Measurements from ENCODE around the gene ESRP2.

Gene ESRP2

DNA sequence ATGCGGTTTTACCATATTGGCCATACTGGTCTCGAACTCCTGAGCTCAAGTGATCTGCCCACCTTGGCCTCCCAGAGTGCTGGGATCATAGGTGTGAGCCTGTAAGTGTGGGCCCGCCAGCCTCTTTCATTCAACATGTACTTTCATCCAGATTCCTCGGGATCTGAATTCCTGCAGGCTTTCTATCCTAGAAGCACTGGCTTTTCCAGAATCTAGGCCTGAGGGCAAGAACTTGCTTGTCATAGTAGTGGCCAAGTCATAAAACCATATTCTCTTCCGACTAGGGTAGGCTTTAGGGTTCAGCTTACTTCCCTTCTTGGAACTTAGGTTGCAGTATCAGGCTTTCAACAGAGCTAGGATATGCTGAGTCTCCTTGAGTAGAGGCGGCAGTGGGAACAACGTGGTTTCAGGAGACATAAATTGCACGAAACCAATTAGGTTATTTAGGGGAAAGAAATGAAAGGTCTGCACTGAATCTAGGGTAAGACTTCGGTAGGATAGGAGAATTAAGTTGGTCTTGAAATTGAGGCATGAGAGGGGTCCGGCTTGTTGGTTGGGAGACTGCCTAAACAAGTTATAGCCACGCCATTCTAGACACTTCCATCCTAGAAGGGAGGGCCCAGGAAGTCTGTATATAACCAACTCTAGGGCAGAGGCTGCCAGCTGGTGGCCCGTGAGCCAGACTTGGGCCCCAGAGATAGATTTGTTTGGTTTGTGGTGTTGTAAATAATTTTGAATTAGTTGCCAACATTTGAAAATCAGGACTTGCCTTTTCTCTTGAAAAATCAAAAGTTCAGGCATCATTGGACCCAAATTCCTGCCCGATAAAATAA lies 44.0 kb upstream of the ESRP2 start:
- H3K9me3 ChIP-seq (replicated peaks in 1 of 11), result no peaks in the 10 kb centered on the region; a peak in 3 of 22 replicates
- TF ChIP-seq Cebpa-rat (IDR thresholded peaks at IDR 0.05), result no peak
- peaks cover 56 to 65% (median 63%) of the 10 kb centered on the region in 10 experiments for H3K4me1 ChIP-seq
- H3K36me3 ChIP-seq, result peaks cover 1 to 80% (median 69%) of the 10 kb centered on the region in 11 experiments
- H3K9ac ChIP-seq, result no peak overlapping the region
- no peak overlapping the region for H3K4me3 ChIP-seq
- H3K4me2 ChIP-seq, result peak overlapping the region in 3 of 11 experiments; percentile 6 to 12 (median 10); a peak in 1 of 22 replicates
- H3K27me3 ChIP-seq, result no peaks in the 10 kb centered on the region
- H4K20me1 ChIP-seq, result peaks cover 0 to 76% (median 12%) of the 10 kb centered on the region in 11 experiments; a peak in 15 of 22 replicates
- H3K27ac ChIP-seq, result no peak overlapping the region

DNA sequence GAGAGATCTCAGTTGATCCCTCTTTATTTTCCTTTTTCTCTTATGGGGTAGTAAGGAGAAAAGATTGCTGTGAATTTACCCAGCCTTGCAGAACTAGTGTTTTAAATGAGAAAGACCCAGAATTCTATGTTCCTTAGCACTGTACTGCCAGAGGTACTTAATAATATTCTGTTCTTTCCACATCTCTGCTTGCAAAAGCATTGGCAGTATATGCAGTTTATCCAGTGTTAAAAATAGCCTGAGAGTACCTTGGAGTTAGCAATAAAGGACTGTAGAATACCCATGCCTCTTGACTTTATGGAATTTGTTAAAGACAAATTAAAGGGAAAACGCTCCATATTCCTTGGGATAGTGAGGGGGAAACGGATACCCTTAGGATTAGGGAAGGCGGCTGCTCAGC lies 40.3 kb upstream of the ESRP2 start:
- peaks cover 29 to 50% (median 38%) of the 10 kb centered on the region in 10 experiments; a peak in 19 of 20 replicates for H3K4me1 ChIP-seq
- H3K4me3 ChIP-seq, result no peak overlapping the region
- H3K9ac ChIP-seq, result peak overlapping the region in 3 of 11 experiments; percentile 4 to 22 (median 12); a peak in 2 of 22 replicates
- peak overlapping the region in 1 of 11 experiments; percentile 8; a peak in 3 of 22 replicates for H3K4me2 ChIP-seq
- no peaks in the 10 kb centered on the region for H3K27me3 ChIP-seq
- H3K36me3 ChIP-seq, result peaks cover 34 to 99% (median 89%) of the 10 kb centered on the region in 11 experiments
- no peak overlapping the region for H3K27ac ChIP-seq
- H4K20me1 ChIP-seq, result peaks cover 12 to 76% (median 47%) of the 10 kb centered on the region in 11 experiments; a peak in 20 of 22 replicates
- no peak for TF ChIP-seq Cebpa-rat (IDR thresholded peaks at IDR 0.05)
- no peaks in the 10 kb centered on the region; a peak in 3 of 22 replicates for H3K9me3 ChIP-seq (replicated peaks in 1 of 11)

DNA sequence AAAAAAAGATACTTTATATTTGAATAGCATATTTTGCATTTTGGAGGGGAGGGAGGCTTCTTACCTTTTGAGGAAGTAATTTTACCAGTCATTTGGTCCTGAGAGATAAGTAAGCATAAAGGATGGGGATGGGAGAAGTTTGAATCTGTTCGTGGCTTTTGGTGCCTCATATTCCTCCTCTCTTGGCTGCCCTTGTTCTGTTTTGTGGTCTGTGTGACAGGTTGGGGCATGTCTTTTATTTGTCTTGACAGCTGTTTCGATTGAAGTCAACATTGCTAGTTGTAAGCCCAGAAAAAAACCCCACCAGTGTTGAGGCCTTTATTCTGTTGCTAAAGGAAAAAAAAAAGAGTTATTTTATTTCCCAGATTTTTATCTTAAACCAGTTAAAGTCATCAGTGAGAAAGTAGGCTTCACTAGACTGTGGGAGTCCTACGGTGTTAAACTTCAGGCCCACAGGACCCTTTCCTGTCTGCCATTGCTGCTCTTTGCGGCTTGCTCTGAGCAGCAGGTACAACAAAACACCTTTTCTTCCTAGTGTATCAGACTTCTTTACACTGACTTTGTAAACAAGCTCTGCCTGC lies 39.8 kb upstream of the ESRP2 start:
- peaks cover 12 to 76% (median 52%) of the 10 kb centered on the region in 11 experiments; a peak in 20 of 22 replicates for H4K20me1 ChIP-seq
- no peak overlapping the region for H3K27ac ChIP-seq
- no peaks in the 10 kb centered on the region; a peak in 3 of 22 replicates for H3K9me3 ChIP-seq (replicated peaks in 1 of 11)
- no peaks in the 10 kb centered on the region for H3K27me3 ChIP-seq
- H3K9ac ChIP-seq, result peak overlapping the region in 2 of 11 experiments; percentile 4 to 12; a peak in 2 of 22 replicates
- H3K36me3 ChIP-seq, result peaks cover 39 to 99% (median 90%) of the 10 kb centered on the region in 11 experiments
- TF ChIP-seq Cebpa-rat (IDR thresholded peaks at IDR 0.05), result no peak
- H3K4me2 ChIP-seq, result peak overlapping the region in 4 of 11 experiments; percentile 2 to 14 (median 7); a peak in 5 of 22 replicates
- no peak overlapping the region for H3K4me3 ChIP-seq
- peaks cover 24 to 45% (median 33%) of the 10 kb centered on the region in 10 experiments; a peak in 19 of 20 replicates for H3K4me1 ChIP-seq

DNA sequence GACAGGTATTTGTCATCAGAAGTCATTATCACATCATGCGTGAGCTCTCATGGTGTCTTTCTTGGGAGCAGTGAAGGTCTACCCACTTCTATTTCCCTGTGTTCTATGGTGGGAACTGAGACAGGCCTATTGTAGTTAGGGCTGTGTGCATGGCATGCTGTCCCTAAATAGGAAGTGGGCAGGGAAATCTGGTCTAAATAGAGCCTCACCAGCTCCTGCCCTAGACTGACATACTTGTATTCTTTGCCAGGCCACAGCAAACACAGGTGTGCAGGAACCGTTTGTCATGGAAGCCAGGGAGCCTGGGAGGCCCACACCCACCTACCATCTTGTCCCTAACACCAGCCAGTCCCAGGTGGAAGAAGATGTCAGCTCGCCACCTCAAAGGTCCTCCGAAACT lies 38.5 kb upstream of the ESRP2 start:
- Histone ChIP-seq H3K36me3 (peaks cover 48 to 99% (median 89%) of the 10 kb centered on the region in 11 experiments), H3K4me2 (peak overlapping the region in 1 of 11 experiments; percentile 24; a peak in 1 of 22 replicates), H3K9ac (no peak overlapping the region), H3K4me3 (no peak overlapping the region), H4K20me1 (peaks cover 12 to 76% (median 63%) of the 10 kb centered on the region in 11 experiments; a peak in 20 of 22 replicates), H3K4me1 (peaks cover 15 to 35% (median 28%) of the 10 kb centered on the region in 10 experiments; a peak in 17 of 20 replicates), H3K9me3 (replicated peaks in 1 of 11) (no peaks in the 10 kb centered on the region; a peak in 3 of 22 replicates), H3K27ac (no peak overlapping the region), H3K27me3 (no peaks in the 10 kb centered on the region)
- TF ChIP-seq Cebpa-rat (IDR thresholded peaks at IDR 0.05), result no peak

DNA sequence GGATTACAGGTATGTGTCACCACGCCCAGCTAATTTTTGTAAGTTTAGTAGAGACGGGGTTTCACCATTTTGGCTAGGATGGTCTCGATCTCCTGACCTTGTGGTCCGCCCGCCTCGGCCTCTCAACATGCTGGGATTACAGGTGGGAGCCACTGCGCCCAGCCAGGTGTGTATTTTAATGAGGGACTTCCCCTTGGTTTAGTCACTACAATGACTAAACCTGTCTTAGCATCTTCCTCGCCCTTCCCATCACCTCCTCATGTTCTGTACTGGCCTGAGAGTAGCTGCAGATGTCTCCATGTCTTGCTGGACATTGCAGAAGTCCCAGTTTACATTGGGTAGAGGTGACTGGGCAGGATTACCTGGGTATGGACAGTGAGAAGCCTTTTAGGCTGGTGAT lies 38.0 kb upstream of the ESRP2 start:
- Histone ChIP-seq H3K9me3 (replicated peaks in 1 of 11) (no peaks in the 10 kb centered on the region; a peak in 3 of 22 replicates), H4K20me1 (peaks cover 12 to 80% (median 68%) of the 10 kb centered on the region in 11 experiments; a peak in 20 of 22 replicates), H3K36me3 (peaks cover 48 to 99% (median 88%) of the 10 kb centered on the region in 11 experiments), H3K9ac (no peak overlapping the region), H3K27ac (no peak overlapping the region), H3K27me3 (no peaks in the 10 kb centered on the region), H3K4me2 (no peak overlapping the region), H3K4me1 (peaks cover 15 to 35% (median 28%) of the 10 kb centered on the region in 10 experiments; a peak in 16 of 20 replicates), H3K4me3 (no peak overlapping the region)
- no peak for TF ChIP-seq Cebpa-rat (IDR thresholded peaks at IDR 0.05)

DNA sequence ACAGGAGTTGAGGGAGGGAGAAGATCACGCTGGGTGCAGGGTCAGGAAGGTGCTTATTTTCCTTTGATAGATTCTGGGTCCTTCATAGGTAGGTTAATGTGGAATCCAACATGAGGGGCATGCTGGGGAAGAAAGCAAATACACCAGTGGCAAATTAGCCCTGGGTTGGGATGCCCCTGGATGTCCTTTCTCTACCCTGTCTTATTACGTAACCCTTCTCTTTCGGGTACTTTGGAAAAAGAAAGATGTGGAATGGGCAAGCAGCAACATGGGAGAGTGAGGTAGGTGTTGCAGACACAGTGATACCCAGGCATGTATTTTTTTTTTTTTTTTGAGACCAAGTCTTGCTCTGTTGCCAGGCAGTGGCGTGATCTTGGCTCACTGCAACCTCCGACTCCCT lies 37.5 kb upstream of the ESRP2 start:
- peaks cover 48 to 99% (median 89%) of the 10 kb centered on the region in 11 experiments for H3K36me3 ChIP-seq
- H3K27ac ChIP-seq, result no peak overlapping the region
- H3K4me2 ChIP-seq, result no peak overlapping the region

DNA sequence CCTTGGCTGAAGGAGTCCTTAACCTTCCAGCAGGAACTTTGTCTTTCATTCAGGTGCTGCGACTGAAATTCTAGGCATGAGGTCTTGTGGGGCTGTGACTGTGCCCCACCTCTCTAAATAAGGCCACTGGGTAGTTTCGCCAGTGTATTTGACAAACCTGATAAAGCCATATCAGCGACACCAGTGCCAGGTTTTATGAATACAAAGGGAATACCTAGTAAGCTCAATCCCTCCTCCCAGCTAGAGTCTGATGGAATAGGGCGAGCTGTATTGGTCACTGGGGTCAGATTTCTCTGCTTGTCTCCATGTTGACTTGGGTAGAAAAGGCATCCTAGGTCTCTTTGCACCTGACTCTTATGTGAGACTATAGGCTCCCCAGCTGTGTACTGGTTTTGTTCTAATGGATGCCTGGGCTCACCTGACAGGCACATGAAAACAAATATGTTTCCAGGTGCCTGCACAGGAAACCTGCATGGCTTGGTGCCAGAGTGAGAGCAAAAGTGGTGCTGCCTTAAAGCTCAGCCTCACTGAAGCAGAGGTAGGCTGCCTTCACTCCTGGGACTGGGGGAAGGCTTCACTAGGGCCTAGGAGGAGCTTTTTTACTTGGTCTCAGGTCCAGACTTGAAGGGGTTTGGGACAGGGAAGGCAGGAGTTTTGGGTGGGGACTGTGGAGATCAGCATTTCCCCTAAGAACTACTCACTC lies 36.7 kb upstream of the ESRP2 start:
- Histone ChIP-seq H3K36me3 (peaks cover 53 to 100% (median 89%) of the 10 kb centered on the region in 11 experiments), H3K4me2 (peak overlapping the region in 6 of 11 experiments; percentile 2 to 35 (median 25); a peak in 7 of 22 replicates), H4K20me1 (peaks cover 12 to 92% (median 80%) of the 10 kb centered on the region in 11 experiments; a peak in 20 of 22 replicates), H3K4me1 (peaks cover 20 to 46% (median 38%) of the 10 kb centered on the region in 10 experiments; a peak in 19 of 20 replicates), H3K9ac (peak overlapping the region in 1 of 11 experiments; percentile 29; a peak in 1 of 22 replicates), H3K4me3 (no peak overlapping the region), H3K27me3 (no peaks in the 10 kb centered on the region), H3K9me3 (replicated peaks in 1 of 11) (no peaks in the 10 kb centered on the region; a peak in 1 of 22 replicates), H3K27ac (no peak overlapping the region)
- TF ChIP-seq Cebpa-rat (IDR thresholded peaks at IDR 0.05), result no peak

More for the DNA sequence above, 37.5 kb upstream of the ESRP2 start:
- Histone ChIP-seq H3K27me3 (no peaks in the 10 kb centered on the region), H3K4me3 (no peak overlapping the region), H3K9ac (no peak overlapping the region; a peak in 1 of 22 replicates), H4K20me1 (peaks cover 12 to 84% (median 72%) of the 10 kb centered on the region in 11 experiments; a peak in 20 of 22 replicates), H3K4me1 (peaks cover 15 to 38% (median 30%) of the 10 kb centered on the region in 10 experiments; a peak in 18 of 20 replicates), H3K9me3 (replicated peaks in 1 of 11) (no peaks in the 10 kb centered on the region; a peak in 2 of 22 replicates)
- TF ChIP-seq Cebpa-rat (IDR thresholded peaks at IDR 0.05), result peak in 2 of 11 experiments; percentile 20 to 49; a peak in 2 of 22 replicates

DNA sequence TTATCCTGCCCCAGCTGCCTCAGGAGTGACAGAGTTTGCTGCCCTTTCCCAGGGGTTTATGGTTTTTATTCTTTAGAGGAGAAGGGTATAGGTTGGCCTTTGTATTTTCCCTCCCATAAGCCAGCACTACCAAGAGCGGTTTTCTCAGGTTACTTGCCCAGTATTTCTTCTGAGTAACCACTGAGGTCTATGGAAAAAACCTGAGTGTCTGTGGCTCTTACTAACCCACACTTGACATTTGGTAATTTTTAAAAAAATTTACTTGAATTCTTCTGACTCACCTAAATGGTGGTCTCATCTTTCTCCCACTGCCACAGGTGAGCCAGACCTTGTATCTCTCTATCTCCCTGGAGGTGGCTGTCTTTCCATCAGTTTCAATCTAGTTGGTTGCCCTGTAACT lies 34.4 kb upstream of the ESRP2 start:
- Histone ChIP-seq H3K36me3 (peaks cover 53 to 86% (median 79%) of the 10 kb centered on the region in 11 experiments), H3K4me1 (peaks cover 26 to 60% (median 52%) of the 10 kb centered on the region in 10 experiments), H3K4me2 (no peak overlapping the region), H3K9ac (no peak overlapping the region), H3K27me3 (no peaks in the 10 kb centered on the region), H4K20me1 (peaks cover 12 to 100% (median 84%) of the 10 kb centered on the region in 11 experiments; a peak in 20 of 22 replicates), H3K4me3 (no peak overlapping the region), H3K9me3 (replicated peaks in 1 of 11) (no peaks in the 10 kb centered on the region), H3K27ac (no peak overlapping the region)
- TF ChIP-seq Cebpa-rat (IDR thresholded peaks at IDR 0.05), result no peak
